ENCODE measurements around the gene KRT82.
"Not testable (repeated sequence)": the region's sequence is repeated elsewhere in the genome, so short reads cannot be mapped to it uniquely, and the experiment has no call there.

KRT82 gene

DNA sequence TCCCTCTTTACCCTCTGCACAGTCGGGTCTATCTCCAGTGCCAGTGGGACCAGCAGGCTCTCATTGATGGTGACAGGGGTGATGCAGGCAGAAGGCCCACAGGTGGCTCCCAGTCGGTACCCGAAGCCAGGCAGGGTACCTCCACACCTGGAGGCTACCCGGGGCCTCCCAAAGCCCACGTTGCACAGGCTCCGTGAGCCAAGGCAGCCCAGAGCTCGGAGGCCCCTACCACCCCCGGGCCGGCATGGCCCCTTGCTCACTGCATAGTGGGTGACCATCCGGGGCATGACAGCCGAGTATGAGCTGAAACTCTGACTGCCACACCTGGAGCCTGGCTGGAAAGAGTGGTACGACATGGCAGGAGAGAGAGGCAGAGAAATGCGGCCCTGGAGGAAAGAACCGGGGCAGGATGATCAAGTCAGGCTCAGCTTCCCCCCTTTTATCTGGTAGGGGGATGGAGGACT lies at the start of gene KRT82:
TSS of gene KRT82 (minus strand) at position 414 of the 464 bp plus-strand sequence. CDS start at position 356, 58 bp downstream.
- DNase-seq (ENCODE audit: low read depth), result no peak

- no peak for DNase-seq (ENCODE audit: low read depth)
Observed at GRCh38 chr12:52455821-52456220, 49.7 kb upstream of the KRT82 start.

GRCh38 chr12:52454411-52455201 lies 48.5 kb upstream of the KRT82 start:
- no peak for DNase-seq (ENCODE audit: low read depth)

GRCh38 chr12:52452101-52452500 lies 46.0 kb upstream of the KRT82 start, which contains the start of gene KRT6B:
KRT6B (minus strand) TSS chr12:52452146; CDS start chr12:52452078, 68 bp downstream.
- DNase-seq (ENCODE audit: low read depth), result no peak

- no peak for DNase-seq (ENCODE audit: low read depth)
Observed at GRCh38 chr12:52448228-52448627, 42.1 kb upstream of the KRT82 start.

GRCh38 chr12:52447196-52447595 lies 41.1 kb upstream of the KRT82 start:
- not testable (repeated sequence) for DNase-seq (ENCODE audit: low read depth)

DNA sequence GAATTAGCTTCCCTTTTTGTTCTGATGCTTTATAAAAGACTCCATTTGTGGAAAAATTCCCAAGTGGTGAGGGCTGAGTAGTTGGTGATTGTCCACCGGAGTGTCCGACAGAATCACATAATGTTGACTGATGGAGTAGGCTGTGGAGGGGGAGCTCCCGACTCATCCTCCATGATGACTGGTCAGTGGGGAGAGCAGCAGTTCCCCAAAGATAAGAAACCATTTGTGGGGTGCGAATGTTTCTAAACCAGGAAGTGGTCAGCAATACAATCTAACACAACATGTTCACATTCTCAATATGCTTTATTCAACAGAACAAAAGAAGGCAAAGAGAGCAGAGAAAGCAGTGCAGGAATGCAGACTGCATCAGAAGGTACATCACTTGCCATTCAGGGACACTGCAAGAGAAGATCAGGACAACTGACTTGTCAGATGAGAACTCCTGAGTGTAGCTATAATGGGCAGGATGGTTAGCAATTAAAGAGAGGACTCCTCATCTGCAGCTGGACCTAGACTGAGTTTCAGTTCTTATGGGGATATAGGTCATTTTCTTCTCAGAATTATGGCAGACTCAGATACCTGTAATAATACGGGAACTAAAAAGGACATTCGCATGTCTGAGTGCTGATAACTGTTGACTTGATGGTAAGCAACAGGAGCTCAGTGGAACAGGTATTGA lies 40.4 kb upstream of the KRT82 start:
- DNase-seq (ENCODE audit: low read depth), result no peak

DNA sequence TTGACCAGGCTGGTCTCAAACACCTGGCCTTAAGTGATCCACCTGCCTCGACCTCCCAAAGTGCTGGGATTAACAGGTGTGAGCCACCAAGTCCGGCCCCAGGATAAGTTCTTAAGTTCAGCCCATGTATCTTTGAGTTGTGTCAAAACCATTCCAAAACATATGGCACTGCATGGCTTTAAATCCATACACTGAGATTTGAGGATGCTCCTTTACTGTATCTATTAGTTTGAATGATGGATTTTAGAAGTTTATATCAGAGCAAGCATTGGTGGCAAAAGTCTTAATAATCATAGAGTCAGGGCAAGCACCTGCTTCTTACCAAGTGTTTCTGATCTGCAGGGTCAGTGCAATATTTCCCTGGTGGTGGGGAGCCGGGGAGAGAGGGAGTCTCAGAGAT lies 39.7 kb upstream of the KRT82 start:
- DNase-seq (ENCODE audit: low read depth), result no peak

DNA sequence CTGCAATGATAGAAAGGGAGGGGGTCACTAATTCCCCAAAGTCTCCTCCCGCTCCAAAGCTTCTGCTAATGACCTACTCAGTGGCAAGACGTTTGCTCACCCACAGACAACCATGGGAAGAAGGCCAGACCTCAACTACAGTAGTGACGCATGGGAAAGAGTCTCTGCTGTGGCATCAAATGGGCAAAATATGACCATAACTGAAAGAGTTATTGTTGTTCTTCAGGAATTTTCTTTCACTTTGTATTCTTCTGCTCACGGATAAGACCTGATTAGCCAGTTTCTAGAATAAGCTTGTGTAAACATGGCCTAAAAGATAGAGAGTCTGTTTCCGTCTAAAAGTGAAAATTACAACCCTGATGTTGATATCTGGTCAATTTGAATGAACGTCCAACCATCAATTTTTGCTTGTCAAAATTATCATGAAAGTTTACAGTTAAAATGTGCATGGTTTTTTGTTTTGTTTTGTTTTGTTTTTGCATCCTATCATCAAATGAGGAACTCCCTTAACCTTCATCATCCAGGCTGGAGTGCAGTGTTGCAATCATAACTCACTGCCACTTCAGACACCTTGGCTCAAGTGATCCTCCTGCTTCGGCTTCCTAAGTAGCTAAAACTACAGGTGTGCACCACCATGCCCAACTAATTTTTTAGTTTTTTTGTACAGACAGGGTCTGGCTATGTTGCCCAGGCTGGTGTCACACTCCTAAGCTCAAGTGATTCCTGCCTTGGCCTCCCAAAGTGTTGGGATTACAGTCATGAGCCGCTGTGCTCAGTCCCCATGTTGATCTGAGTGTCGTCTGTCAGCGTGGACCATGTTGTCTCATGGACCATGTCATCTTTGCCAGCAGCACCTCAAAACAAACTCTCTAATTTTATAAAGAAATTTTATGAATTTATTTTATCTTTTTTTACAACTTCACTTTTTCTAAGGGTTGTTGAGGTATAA lies 38.8 kb upstream of the KRT82 start:
- DNase-seq (ENCODE audit: low read depth), result no peak

GRCh38 chr12:52443966-52444365 lies 37.8 kb upstream of the KRT82 start:
- no peak for DNase-seq (ENCODE audit: low read depth)

DNA sequence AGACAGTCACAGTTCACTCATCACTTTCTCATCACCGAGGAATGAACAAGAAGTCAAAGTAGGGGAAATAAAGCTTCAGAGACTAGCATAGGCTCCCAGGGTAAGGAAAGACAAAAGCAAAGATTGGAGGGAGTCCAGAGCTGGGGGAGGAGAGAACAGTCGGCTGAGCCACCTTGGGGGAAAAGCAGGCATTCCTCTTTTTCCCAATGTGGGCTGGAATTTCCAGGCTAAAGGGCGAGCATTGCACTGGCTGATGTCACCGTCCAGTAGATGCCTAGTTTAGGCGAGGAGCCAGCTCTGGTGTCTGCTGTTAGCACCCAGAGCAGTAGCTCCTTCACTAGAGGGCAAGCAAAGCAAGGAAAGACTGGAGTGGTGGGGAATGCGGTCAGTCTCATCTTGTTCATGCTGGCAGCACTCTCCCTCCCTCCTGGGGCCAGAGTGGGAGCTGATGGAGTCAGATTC lies 36.5 kb upstream of the KRT82 start:
- DNase-seq (ENCODE audit: low read depth), result peak; percentile 33

DNA sequence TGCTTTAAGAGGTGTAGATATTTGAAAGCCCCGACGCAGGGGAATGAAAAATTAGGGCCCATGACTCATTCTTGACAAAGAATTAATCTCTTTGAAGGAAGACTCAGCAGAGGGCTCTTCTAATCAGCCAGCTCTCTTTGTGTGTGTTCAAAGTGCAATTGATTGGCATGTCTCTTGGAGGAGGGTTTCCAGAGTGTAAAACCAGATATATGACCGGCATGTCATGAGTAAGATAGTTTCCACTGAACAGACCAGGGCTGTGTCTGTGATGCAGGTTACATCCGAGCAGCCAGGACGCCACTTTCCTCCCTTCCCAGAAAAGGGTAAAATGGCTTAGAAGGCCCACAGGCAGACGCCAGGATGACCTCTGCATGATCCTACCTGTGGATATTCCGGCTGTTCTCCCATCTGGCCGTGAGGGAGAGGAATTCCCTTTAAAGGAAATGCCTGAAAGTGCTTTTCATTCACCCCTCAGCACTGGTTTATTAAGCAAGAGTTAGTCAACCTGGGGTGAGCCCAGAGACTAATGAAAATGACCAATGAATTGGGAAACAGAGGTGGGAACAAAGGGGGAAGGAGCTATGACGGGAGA lies 35.3 kb upstream of the KRT82 start:
- DNase-seq (ENCODE audit: low read depth), result no peak

- no peak for DNase-seq (ENCODE audit: low read depth)
Observed at GRCh38 chr12:52440821-52441319, 34.7 kb upstream of the KRT82 start.

DNA sequence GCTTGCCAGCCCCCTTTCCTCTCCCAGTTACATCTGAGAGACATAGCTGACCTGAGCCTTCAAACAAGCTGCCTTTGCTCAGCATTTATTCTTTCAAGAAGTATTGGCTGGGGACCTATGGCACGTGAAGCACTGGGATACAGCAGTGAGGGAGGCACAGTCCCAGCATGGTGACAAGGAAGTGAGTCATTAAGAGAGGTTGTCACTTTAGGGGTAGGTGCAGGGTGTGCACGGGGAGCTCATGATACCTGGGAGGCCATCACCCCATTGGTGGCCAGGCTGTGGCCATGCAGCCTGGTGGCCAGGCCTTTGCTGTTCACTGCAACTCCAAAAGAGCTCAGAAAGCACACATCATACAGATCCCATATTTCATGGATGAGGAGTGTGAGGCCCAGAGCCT lies 33.7 kb upstream of the KRT82 start:
- DNase-seq (ENCODE audit: low read depth), result no peak

- no peak for DNase-seq (ENCODE audit: low read depth)
Observed at GRCh38 chr12:52439420-52439819, 33.3 kb upstream of the KRT82 start.

DNA sequence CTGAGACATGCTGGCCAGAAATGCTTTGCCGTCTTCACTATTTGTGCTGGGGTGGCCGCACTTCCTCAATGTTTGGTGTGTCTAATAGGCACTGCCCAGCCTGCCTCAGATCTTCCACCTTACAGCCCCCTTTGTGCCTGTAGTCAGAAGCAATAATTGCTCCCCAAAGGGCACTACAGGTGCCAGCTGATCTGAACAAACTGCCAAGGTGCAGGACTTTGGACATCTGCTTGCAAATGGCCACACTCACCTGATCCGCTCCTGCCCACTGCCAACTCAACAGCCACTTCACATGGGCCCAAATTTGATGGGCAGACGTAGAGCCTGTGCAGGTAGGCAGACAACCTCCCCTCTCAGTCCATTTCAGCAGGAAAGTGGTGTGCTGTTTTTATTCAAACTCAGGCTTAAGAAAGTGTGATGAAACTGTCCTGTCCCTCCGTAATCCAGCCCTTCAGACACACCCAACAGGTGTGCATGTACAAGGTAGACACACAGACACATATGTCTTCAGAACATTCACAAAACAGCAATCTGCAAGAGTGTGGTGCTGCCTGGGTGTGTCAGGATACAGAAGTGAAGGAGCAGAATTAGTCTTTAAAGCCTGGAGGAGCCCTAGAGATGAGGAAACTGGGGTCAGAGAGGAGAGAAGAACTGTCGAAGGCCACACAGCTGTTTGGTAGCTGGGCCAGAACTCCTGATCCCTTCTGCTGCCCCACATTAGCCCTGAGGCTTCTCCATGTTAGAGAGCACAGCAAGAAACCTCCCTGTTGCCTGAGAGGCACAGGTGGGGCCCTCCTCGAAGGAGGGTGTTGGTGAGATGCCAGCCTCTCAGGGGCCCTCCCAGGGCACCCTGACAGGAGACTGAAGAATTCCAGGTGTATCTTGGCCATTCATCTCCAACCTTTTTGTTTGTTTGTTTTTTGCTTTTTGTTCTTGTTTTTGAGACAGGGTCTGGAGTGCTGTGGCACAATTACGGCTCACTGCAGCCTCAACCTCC lies 32.5 kb upstream of the KRT82 start:
- no peak for DNase-seq (ENCODE audit: low read depth)

- no peak for DNase-seq (ENCODE audit: low read depth)
Observed at GRCh38 chr12:52437508-52437907, 31.4 kb upstream of the KRT82 start.

- DNase-seq (ENCODE audit: low read depth), result no peak
Observed at GRCh38 chr12:52436828-52437474, 30.8 kb upstream of the KRT82 start.

GRCh38 chr12:52436000-52436827 lies 30.1 kb upstream of the KRT82 start:
- no peak for DNase-seq (ENCODE audit: low read depth)
